ENCODE data around the gene BTBD18.
A peak's percentile ranks its signal among the peaks of the same experiment; 100 is the strongest.

The BTBD18 gene

GRCh38 chr11:57776031-57776521 lies 24.5 kb upstream of the BTBD18 start:
- peak; percentile 67 for DNase-seq (ENCODE audit: low read depth)

GRCh38 chr11:57775491-57775890 lies 23.9 kb upstream of the BTBD18 start:
- DNase-seq (ENCODE audit: low read depth): no peak
- TF ChIP-seq CTCF (IDR thresholded peaks at IDR 0.05; ENCODE audit: low read length, missing control alignments): no peak
- H3K4me3 ChIP-seq (replicated peaks; ENCODE audit: low read depth, low read length): peak overlapping the region; percentile 36

More at GRCh38 chr11:57776031-57776521, 24.5 kb upstream of the BTBD18 start:
- TF ChIP-seq CTCF (IDR thresholded peaks at IDR 0.05; ENCODE audit: low read length, missing control alignments): no peak
- H3K4me3 ChIP-seq (replicated peaks; ENCODE audit: low read depth, low read length): peak overlapping the region; percentile 36

DNA sequence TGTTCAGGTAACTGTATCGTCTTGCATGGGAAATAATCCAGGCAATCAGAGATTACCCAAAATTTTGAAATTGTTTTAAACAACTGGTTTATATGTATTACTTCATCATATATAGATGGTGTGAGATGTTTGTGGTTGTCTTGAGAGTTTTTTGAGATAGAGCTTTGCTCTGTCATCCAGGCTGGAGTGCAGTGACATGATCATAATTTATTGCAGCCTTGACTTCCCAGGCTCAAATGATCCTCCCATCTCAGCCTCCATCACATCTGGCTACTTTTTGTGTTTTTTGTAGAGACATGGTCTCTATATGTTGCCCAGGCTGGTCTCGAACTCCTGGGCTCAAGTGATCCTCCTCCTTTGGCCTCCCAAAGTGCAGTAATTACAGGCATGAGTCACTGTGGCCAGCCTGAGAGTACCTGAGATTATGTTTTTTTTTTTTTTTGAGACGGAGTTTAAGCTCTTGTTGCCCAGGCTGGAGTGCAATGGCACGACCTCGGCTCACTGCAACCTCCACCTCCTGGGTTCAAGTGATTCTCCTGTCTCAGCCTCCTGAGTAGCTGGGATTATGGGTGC lies 21.5 kb upstream of the BTBD18 start:
- DNase-seq (ENCODE audit: low read depth): no peak
- no peak for TF ChIP-seq CTCF (IDR thresholded peaks at IDR 0.05; ENCODE audit: low read length, missing control alignments)
- no peak overlapping the region for H3K4me3 ChIP-seq (replicated peaks; ENCODE audit: low read depth, low read length)

DNA sequence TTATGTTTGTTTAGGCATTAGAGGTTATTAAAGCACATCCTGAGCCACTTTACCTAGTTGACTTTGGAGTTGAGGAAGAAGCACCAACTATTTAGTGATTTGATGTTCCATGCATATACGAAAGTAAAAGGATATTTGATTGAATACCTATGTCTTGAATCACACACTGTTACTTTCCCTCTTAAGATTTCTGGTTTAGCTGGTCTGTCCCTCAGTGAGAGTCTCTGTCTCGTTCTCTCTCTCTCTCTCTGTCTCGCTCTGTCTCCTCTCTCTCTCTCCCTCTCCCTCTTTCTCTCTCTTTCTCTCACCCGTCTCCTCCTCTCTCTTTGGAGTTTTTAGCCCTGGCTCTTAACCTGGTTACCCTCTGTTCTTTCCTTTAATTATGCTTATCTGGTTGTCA lies 20.9 kb upstream of the BTBD18 start:
- no peak for TF ChIP-seq CTCF (IDR thresholded peaks at IDR 0.05; ENCODE audit: low read length, missing control alignments)
- no peak for DNase-seq (ENCODE audit: low read depth)
- H3K4me3 ChIP-seq (replicated peaks; ENCODE audit: low read depth, low read length): no peak overlapping the region

DNA sequence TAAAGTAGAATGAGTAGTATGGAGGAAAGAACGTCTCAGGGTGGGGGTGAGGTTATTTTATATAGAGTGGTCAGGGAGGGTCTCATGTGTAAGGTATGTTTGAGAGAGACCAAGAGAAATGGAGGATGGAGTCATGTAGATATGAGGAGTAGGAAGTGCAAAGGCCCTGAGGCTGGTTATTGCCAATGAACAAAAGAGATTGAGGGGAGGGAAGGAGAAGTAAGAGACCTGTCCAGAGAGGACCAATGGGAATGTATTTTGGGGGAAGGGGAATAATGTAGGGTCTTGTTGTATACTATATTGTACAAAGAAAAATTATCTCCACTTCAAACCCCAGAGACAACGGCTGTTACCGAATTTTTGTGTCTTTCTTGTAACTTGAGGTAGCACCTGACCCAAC lies 19.7 kb upstream of the BTBD18 start:
- H3K4me3 ChIP-seq (replicated peaks; ENCODE audit: low read depth, low read length): no peak overlapping the region
- no peak for DNase-seq (ENCODE audit: low read depth)
- no peak for TF ChIP-seq CTCF (IDR thresholded peaks at IDR 0.05; ENCODE audit: low read length, missing control alignments)

DNA sequence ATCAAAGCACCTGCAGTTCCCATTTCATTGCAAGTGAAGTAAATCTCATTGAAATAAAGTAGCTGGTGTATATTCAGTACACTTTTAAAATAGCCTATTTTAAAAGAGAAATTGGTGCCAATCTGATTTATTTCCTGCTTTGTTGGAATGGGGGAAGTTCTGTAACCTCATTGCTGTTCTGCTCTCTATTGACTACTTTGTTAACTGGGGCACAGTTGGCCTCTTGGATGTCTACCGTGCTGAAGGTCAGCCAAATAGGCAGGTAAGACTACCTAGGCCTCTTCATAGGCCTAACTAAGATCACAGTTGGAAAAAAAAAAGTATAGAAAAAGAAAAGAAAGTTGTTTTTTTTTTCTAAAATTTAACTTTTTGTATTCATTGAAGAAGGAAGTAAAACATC lies 19.2 kb upstream of the BTBD18 start:
- DNase-seq (ENCODE audit: low read depth): no peak
- H3K4me3 ChIP-seq (replicated peaks; ENCODE audit: low read depth, low read length): no peak overlapping the region
- TF ChIP-seq CTCF (IDR thresholded peaks at IDR 0.05; ENCODE audit: low read length, missing control alignments): no peak

- no peak for TF ChIP-seq CTCF (IDR thresholded peaks at IDR 0.05; ENCODE audit: low read length, missing control alignments)
- H3K4me3 ChIP-seq (replicated peaks; ENCODE audit: low read depth, low read length): peak overlapping the region; percentile 71
- DNase-seq (ENCODE audit: low read depth): no peak
Observed at GRCh38 chr11:57764972-57765371, 13.4 kb upstream of the BTBD18 start.

All from fibroblast of pulmonary artery (primary cell).